GM18505 (cell line): ENCODE results near the gene SLC2A4RG.

Experiments used
- ATAC-seq: cut with Tn5 transposase; IDR thresholded peaks from one replicate; pipeline ENCODE4 v1.9.1; 2021; ENCODE audit not compliant: unreplicated experiment
- POLR2A ChIP-seq: IDR thresholded peaks from 4 replicates; pipeline ENCODE4 v1.6.1; 2011; ENCODE audit warnings: borderline replicate concordance; ENCODE audit not compliant: insufficient read depth, insufficient read length; ENCODE audit errors: extremely low read depth

The SLC2A4RG gene

GRCh38 chr20:63696628-63697356 lies 42.8 kb upstream of the SLC2A4RG start, which contains the start of gene TNFRSF6B:
Gene TNFRSF6B (plus strand): TSS chr20:63696652. CDS start chr20:63696768, 116 bp downstream.
- TF ChIP-seq POLR2A = no peak
- no peak for ATAC-seq

- no peak for ATAC-seq
- TF ChIP-seq POLR2A = no peak
Observed at GRCh38 chr20:63697357-63697867, 42.2 kb upstream of the SLC2A4RG start.

GRCh38 chr20:63697868-63698545 lies 41.6 kb upstream of the SLC2A4RG start:
- TF ChIP-seq POLR2A = no peak

GRCh38 chr20:63698739-63699465 lies 40.7 kb upstream of the SLC2A4RG start:
- no peak for ATAC-seq
- peak; percentile 22 for TF ChIP-seq POLR2A

More at GRCh38 chr20:63697868-63698545, 41.6 kb upstream of the SLC2A4RG start:
- no peak for ATAC-seq

DNA sequence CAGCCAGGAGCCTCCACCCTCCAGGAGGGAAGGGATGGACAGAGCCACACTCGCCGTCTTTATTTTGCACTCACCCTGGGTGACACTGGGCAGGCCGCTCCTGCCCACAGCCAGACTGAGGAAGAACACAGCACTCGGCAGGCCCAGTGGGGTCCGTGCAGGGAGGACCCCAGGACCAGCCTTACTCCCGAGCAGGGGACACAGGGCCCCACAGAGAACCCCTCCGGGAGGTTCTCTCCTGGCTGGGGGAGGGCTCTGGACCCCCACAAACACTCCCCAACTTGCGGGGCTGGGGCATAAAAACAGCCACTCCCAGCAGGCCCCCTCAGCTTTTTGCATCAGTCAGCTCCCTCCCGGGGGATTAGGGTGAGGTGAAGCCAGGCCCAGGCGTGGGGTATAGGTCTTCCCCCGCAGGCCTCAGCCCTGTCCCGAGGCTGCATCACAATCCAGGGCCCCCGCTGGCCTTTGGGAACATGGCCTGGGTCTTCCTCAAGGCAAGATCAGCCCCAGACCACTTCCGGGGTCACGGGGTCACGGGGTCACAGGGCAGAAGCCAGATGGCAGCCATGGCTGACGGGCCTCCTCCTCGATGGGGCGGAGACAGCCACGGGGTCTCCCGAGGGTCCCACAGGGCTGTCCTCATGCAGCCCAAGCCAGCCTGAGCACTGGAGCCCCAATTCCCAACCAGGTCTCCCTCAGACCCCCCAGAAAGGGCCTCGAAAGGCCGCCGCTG lies 39.9 kb upstream of the SLC2A4RG start:
- no peak for TF ChIP-seq POLR2A
- ATAC-seq = no peak

DNA sequence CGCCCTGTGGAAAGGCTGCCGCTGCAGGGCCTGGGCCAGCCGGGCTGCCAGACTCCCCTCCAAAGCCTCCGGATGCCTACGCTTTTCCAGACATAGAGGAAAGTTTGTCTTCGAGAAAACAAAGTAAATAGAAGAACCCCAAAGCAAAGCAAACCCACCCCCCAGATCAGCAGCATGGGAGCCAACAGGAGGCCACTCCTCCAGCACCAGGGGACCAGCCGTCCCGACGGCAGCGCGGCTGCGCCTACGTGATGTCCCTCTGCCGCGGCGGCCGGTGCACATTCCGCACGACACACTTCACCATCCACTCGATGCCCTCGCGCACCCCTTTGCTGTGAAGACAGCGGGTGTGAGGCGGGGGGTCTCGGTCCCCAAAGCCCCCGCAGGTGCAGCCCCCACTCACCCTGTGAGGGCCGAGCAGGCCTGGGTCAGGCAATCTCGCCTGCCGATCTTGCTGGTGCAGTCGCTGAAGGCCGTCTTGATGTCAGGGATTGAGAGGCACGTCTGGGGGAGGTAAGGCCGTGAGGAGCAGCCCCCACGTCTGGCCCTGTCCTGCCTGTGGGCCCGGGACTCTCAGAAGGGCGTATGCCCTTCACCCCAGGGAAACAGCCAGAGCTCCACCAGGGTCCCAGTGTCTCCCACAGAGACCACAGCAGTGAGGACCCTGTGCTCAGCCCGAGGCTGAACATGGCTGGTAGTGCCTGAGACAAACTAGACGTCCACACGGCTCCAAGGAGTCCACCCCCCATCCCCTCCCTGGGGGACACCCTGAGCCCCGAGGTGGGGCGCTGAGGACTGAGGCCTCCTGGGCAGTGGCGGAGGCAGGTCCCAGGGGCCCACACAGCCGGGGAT lies 39.2 kb upstream of the SLC2A4RG start:
- no peak for TF ChIP-seq POLR2A
- ATAC-seq = no peak

DNA sequence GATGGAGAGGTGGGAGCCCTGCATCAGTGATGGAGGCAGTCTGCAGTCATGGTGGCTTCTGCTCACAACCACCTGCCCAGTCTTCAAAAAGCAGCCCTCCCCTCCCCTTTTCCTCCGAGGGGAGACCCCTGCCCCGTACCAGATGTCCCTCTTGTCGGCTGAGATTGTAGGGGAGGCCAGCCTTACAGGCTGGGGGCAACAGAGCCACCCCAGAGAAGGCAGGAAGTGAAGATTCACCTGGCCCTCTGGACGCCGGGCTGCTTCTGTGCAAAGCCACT lies 38.6 kb upstream of the SLC2A4RG start:
- no peak for TF ChIP-seq POLR2A
- no peak for ATAC-seq

DNA sequence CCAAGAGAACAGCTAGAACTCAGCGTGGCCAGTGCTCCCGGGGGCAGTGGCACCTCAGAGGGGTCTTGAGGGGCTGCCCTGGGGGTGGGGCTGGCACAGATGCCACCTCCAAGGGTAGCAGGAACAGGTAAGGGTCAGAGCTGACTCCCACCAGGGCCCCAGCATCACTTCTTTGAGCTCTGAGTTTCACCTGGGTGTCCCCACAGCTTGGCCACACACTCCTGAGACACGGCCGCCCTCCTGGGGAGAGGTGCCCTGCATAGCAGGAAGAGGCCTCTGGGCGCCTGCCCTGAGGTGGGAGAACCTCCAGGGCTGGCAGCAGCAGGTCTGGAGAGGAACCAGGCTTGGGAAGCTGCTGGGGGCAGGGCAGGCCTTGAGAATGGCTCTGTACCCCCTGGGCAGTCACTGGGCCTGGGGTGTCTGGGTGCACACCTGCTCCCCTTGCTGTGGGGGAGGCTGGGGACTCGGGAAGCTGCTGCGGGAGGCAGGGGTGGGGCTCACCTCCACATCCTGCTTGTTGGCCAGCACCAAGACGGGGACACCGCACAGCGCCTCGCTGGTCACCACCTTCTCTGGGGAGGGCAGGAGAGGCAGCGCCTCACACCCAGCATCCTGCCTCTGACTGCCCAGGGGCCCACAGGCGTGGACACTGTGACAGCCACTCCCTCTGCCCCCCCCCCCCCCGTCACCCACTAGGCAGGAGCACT lies 38.1 kb upstream of the SLC2A4RG start:
- no peak for ATAC-seq
- TF ChIP-seq POLR2A = no peak

GRCh38 chr20:63702036-63702665 lies 37.4 kb upstream of the SLC2A4RG start:
- ATAC-seq = no peak
- peak; percentile 12 for TF ChIP-seq POLR2A

GRCh38 chr20:63702751-63703470 lies 36.7 kb upstream of the SLC2A4RG start:
- no peak for ATAC-seq

More at GRCh38 chr20:63702751-63703470, 36.7 kb upstream of the SLC2A4RG start:
- TF ChIP-seq POLR2A = peak; percentile 32
